Middle frontal gyrus (tissue), 1 donor: Measurements from ENCODE around the gene ZNF613.
A peak's percentile ranks its signal among the peaks of the same experiment; 100 is the strongest.
"Not testable (repeated sequence)": the region's sequence is repeated elsewhere in the genome, so short reads cannot be mapped to it uniquely, and the experiment has no call there.

Experiments
- DNase-seq: peaks from one replicate; pipeline ENCODE4 v3.0.0-alpha.2; 2015; ENCODE audit warnings: low spot score; ENCODE audit errors: extremely low spot score

ZNF613 gene

DNA sequence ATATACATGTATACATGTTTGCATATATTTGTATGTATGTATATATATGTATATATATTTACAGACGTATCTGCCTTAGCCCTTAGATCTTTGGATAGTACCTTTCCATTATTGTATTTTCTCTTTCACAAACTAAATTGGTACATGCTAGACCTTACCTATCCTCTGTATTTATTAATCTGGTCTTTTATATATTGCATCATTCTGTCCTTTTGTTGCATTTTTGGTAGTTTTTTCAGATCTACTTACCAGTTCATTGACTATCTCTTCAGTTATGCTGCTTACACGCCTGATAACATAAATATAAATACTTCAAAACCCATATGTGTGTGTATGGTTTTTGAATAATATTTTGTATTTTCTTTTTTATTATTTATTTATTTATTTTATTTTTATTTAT, 11.7 kb downstream of the ZNF613 start:
- no peak for DNase-seq

- DNase-seq, result no peak
Observed at GRCh38 chr19:51944798-51945552, 17.7 kb downstream of the ZNF613 start.

- no peak for DNase-seq
Observed at GRCh38 chr19:51946602-51947001, 19.3 kb downstream of the ZNF613 start.

DNA sequence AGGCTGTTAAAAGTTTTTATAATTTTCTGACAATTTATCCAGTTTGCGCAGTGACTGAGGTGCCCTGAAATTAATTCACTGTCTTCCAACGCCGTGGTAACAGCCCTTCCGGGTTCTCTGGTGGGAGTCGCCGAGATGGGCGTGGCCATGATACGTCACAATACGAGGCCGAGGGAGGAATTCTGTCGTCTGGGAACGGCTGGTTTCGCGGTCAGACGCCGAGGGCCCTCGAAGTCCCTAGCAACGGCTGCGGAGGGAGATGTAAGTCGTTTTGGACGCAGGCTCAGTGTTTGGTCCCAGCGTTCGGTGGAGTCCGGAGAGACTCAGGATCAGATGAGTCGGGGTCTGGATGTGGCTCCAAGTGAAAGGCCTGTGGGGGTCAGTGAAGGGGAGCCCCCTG, 21.7 kb downstream of the ZNF613 start:
- no peak for DNase-seq

DNA sequence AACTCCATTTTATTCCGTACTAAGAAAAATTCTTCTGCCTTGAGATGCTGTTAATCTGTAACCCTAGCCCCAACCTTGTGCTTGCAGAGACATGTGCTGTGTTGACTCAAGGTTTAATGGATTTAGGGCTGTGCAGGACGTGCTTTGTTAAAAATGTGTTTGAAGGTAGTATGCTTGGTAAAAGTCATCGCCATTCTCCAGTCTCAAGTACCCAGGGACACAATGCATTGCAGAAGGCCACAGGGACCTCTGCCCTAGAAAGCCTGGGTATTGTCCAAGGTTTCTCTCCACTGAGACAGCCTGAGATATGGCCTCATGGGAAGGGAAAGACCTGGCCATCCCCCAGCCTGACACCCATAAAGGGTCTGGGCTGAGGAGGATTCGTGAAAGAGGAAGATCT, 30.6 kb downstream of the ZNF613 start:
- DNase-seq, result not testable (repeated sequence)

DNA sequence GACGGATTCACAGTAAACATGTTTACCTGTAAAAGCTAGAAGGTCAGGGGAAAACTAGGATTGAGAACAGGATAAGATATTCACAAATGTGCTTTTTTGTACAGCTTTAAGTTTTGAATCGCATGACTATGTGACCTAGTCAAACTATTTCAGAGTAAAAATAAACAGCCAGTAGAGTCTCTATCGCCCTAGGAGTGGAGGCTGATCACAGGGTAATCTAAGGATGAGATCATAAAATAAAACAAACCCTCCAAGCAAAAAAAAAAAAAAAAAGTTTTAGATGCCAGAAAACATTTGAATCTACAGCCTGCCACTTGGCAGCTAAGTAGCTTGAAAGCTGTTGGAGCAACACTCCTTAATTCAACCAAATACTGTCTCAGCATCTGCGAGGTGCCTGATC, 32.5 kb downstream of the ZNF613 start:
- no peak for DNase-seq

DNA sequence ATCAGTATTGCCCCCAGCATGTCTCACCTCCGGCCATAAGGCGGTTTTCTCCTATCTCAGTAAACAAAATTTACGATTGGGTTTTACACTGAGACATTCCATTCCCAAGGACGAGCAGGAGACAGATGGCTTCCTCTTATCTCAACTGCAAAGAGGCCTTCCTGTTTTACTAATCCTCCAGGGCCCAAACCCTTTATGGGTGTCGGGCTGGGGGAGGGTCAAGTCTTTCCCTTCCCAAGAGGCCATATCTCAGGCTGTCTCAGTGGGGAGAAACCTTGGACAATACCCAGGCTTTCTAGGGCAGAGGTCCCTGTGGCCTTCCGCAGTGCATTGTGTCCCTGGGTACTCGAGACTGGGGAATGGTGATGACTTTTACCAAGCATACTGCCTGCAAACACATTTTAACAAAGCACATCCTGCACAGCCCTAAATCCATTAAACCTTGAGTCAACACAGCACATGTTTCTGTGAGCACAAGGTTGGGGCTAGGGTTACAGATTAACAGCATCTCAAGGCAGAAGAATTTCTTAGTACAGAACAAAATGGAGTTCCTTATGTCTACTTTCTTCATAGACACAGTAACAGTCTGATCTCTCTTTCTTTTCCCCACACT, 33.5 kb downstream of the ZNF613 start:
- DNase-seq, result not testable (repeated sequence)

GRCh38 chr19:51965583-51965982, 38.3 kb downstream of the ZNF613 start:
- DNase-seq, result no peak

DNA sequence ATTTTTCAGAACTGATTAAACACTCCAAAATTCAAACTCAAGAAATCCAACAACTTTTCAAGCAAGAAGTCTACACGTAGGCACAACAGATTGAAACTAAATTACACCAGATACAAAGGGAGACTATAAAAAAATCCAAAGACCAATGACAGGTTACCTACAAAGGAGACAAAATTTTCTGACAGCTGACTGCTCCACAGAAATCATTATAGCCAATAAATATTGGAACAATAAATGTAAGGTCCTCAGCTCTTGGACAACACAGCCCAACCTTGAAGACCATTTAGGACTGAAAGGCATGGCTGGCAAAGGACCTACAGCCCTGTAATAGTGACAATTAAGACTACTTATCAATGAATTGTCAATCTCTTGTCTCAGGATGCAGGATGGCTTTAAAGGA, 43.4 kb downstream of the ZNF613 start:
- DNase-seq, result no peak

DNA sequence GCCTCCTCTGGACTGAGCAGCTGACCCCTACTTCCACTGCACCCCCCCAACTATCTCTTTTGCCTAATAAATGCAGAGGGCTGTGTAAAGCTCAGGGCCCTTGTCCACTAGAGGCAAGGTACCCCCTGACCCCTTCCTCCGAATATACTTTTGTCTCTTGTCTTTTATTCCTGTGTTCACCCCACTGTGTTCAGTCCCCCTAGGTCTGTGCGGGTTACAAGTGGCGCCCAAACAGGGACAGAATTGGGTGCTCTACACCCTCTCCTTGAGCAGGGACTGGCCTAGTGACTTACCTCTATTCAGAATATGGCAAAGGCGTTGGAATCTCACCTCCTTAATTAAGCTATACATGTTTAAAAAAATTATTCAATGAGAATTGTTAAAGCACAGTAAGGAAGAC, 44.4 kb downstream of the ZNF613 start:
- DNase-seq, result no peak

DNA sequence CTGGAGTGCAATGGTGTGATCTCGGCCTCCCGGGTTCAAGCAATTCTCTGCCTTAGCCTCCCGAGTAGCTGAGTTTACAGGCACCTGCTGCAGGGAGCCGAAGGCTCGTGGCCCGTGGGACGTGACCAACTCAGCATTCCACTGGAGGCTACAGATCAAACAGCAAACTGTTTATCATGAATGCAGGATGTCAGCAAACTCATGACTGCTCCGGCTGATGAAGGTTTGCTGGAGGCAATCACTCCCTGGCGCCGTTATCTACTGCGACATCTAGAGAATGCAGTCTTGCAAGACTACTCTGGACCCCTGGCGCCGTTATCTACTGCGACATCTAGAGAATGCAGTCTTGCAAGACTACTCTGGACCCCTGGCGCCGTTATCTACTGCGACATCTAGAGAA, 48.5 kb downstream of the ZNF613 start:
- DNase-seq, result not testable (repeated sequence)

DNA sequence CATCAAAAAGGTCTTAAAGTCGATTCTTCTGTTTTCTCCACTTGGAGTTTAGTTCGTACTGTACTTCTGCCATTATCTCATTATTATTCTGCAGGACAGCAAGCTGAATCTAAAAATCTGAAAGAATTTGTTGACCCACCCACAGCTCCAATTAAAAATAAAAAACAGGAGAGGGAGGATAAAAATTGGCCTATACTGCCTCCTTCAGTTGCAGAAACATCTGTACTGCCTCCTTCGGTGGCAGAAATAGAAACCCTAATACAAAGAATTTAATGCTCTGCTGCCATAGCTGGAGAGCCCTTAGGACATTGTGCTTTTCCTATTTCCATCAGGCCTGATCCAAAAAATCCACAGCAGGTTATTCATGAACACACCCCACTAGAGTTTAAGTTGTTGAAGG, 49.6 kb downstream of the ZNF613 start:
- no peak for DNase-seq

GRCh38 chr19:51977346-51977745, 50.1 kb downstream of the ZNF613 start:
- no peak for DNase-seq

DNA sequence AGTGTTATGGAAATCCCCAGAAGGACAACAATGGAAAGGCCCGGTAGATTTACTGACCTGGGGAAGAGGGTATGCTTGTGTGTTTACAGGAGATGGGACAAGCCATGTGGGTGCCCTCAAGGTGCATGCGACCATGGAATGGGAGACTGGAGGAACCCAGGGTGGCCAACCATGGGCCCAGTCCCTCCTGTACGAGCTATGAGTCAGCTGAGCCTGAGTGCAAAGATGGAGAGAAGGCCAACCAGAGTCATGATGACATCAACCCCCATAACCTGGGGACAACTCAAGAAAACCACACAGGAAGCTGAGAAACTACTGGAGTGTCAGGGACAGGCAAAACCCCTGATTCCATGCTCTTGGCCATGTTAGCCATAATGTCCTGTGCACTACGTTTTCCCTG, 51.6 kb downstream of the ZNF613 start:
- no peak for DNase-seq

GRCh38 chr19:51980116-51980736, 53.0 kb downstream of the ZNF613 start:
- no peak for DNase-seq

DNA sequence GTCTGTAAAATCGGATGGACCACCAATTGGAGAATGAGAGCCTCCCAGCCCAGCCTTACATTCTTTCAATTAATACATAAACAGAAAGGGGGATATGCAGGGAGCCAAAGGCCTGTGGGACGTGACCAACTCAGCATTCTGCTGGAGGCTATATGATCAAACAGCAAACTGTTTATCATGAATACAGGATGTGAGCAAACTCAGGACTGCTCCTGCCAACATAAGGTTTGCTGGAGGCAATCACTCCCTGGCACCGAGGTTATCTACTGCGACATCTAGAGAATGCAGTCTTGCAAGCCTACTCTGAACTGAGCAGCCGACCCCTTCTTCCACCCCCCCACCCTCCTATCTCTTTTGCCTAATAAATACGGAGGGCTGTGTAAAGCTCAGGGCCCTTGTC, 53.7 kb downstream of the ZNF613 start:
- not testable (repeated sequence) for DNase-seq

DNA sequence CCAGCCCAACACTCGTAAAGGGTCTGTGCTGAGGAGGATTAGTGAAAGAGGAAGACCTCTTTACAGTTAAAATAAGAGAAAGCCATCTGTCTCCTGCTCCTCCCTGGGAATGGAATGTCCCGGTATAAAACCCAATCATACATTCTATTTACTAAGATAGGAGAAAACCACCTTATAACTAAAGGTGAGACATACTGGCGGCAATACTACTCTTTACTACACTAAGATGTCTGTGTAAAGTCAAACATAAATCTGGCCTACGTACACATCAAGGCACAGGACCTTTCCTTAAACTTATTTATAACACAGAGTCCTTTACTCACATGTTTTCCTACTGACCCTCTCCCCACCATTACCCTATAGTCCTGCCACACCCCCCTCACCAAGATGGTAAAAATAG, 56.1 kb downstream of the ZNF613 start:
- DNase-seq, result no peak

DNA sequence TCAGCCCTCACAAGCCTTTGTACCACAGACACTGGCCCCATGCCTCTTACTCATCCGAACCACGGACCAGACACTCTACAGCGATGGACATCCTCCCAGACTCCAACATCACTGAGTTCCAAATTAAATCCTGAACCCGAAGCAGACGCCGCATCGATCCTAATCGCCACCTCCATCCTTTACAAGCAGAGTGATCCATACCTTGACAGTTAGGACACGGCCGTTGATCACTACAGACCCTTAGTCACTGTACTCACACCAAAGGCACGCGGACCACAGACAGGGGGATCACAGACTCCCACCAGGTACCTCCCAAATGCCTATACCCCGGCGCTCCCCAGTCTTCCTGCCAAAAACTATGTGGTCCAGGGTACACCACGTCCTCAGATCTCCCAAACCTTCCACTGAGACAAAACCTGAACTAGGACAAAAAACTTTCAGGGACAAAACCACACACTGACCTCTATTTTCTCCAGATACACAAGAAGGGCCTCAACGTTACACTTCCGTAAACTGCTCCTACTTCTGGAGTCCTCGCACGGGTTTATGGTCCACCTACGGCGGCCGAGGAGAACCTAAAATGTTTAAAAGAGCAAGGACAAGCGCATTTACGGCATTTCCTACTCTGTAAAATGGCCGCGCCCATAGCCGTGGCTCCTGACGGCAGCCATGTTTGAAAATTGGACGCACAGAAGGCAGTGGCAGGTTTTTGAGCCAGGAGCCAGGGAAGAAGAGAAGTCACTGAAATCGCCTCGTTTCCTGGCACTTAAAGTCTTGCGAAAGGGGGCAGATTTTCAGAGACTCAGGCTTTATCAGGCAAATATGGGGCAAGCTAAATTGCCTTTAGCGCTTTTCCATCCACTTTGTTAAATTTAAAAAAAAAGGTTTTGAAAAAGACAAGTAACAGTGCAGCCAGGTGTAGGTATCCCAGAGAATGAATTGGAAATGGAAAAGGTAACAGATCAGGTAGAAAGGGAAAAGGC, 59.3 kb downstream of the ZNF613 start, which contains the start of gene ZNF350:
TSS of gene ZNF350 (minus strand) at position 532 of the 983 bp plus-strand sequence. CDS start 12,480 bp downstream, outside the sequence.
- peak; percentile 92 for DNase-seq

DNA sequence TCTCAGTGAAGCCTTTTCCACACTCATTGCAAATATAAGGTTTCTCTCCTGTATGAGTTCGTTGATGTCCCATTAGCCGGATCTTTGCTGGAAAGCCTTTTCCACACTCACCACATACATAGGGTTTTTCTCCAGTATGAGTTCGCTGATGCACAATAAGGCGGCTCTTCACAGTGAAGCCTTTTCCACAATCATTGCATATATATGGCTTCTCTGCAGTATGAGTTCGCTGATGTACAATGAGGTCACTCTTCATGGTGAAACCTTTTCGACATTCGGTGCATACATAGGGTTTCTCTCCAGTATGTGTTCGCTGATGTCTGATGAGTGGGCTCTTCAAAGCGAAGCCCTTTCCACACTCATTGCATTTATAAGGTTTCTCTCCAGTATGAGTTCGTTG, 66.2 kb downstream of the ZNF613 start:
- DNase-seq, result no peak

DNA sequence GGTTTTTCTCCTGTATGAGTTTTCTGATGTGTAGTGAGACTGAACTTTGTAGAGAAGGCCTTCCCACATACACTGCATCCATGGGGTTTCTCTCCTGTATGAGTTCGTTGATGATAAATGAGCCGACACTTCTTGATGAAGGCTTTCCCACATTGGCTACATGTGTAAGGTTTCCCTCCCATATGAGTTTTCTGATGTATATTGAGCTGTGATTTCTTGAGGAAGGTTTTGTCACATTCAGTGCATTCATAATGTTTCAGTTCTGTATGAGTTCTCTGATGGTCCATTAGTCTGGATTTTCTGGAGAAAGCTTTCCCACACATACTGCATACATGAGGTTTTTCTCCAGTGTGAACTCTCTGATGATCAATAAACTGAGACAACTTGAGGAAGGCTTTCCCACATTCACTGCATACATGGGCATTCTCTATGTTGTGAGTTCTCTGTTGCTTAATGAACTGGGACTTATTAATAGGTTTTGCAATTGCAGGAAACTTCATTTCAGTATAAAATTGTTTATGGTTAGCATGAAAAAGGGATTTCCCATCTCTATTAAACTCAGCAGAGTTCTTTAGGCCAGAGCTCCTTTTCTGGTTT, 66.9 kb downstream of the ZNF613 start:
- DNase-seq, result no peak
